ENCODE data around the gene PTPRN2. TPM values are rescaled to one million over a fixed set of nuclear protein-coding genes. Genes with fewer than 3 reads are reported as not detected.

Gene PTPRN2
- total and polyA plus RNA-seq, 2 of the 8 experiments (the other 6 are each of a cell fraction or from before 2014, with no cell fraction given) = 2.6 to 4.5 TPM

GRCh38 chr7:158495786-158496185 is 91.8 kb downstream of the PTPRN2 start:
- Histone ChIP-seq H4K20me1 (replicated peaks in 1 of 2; ENCODE audit: control insufficient read depth in 1 of 2, insufficient read depth in 2 of 2, low read length in 2 of 2) (no peaks in the 10 kb centered on the region), H2BK15ac (ENCODE audit: low read length) (no peak overlapping the region), H3K23me2 (ENCODE audit: low read depth, low read length) (peaks cover 3% of the 10 kb centered on the region; the same call in 1 of the 2 replicates), H3K27ac (ENCODE audit: low read depth, low read length) (no peak overlapping the region), H3K79me1 (ENCODE audit: low read depth, low read length) (0 out of 2 replicates have a peak, but pooled peaks cover 2% of the 10 kb centered on the region), H3K4ac (replicated peaks; ENCODE audit: insufficient read length, low read depth, low read length) (no peak overlapping the region), H3K56ac (replicated peaks; ENCODE audit: insufficient read length, low read depth, low read length) (peak overlapping the region; percentile 52), H3K9ac (replicated peaks in 1 of 4; ENCODE audit: extremely low read depth in 1 of 4, low read depth in 3 of 4, low read length in 3 of 4) (no peak overlapping the region), H2AK5ac (ENCODE audit: low read depth, low read length) (no peak overlapping the region), H3K4me3 (ENCODE audit: extremely low read depth in 1 of 4, insufficient read depth in 2 of 4, low read depth in 3 of 4, low read length in 4 of 4) (peak overlapping the region in 2 of 4 experiments; percentile 14 to 49; a peak in 3 of 8 replicates), H3K4me1 (replicated peaks in 1 of 4; ENCODE audit: control insufficient read depth in 3 of 4, insufficient read depth in 4 of 4, low read length in 3 of 4) (peaks cover 6 to 28% (median 22%) of the 10 kb centered on the region in 4 experiments), H3K9me3 (ENCODE audit: insufficient read depth in 2 of 2, low read depth in 1 of 2, low read length in 1 of 2) (no peaks in the 10 kb centered on the region), H4K8ac (ENCODE audit: extremely low read depth, insufficient read depth, low read length) (no peak overlapping the region), H3K79me2 (ENCODE audit: control insufficient read depth in 1 of 2, insufficient read depth in 2 of 2, low read length in 2 of 2) (no peaks in the 10 kb centered on the region), H3K36me3 (ENCODE audit: control insufficient read depth in 2 of 4, insufficient read depth in 4 of 4, low read length in 3 of 4) (no peaks in the 10 kb centered on the region), H3K18ac (ENCODE audit: extremely low read depth, low read length) (peak overlapping the region; percentile 56), H2AFZ (ENCODE audit: low read length) (no peak overlapping the region), H3K4me2 (ENCODE audit: insufficient read depth in 1 of 2, low read depth in 2 of 2, low read length in 2 of 2) (peak overlapping the region; percentile 53 to 70), H3K14ac (ENCODE audit: insufficient read length) (no peak overlapping the region), H2BK20ac (ENCODE audit: low read length) (no peak overlapping the region), H2BK5ac (ENCODE audit: low read depth, low read length) (peak overlapping the region; percentile 75; the same call in 1 of the 2 replicates), H2BK120ac (replicated peaks; ENCODE audit: low read depth, low read length) (no peak overlapping the region), H3K27me3 (replicated peaks in 1 of 4; ENCODE audit: control insufficient read depth in 3 of 4, extremely low read depth in 1 of 4, insufficient read depth in 3 of 4, low read length in 3 of 4) (no peaks in the 10 kb centered on the region), H2BK12ac (ENCODE audit: low read depth, low read length) (no peak overlapping the region), H3K23ac (ENCODE audit: insufficient read length) (no peak overlapping the region), H4K5ac (ENCODE audit: insufficient read length, low read depth, low read length) (peak overlapping the region; percentile 41), H4K91ac (replicated peaks; ENCODE audit: insufficient read length, low read length) (no peak overlapping the region)
- FAIRE-seq (peak; percentile 69), DNase-seq (ENCODE audit: low read depth in 1 of 2, low spot score in 2 of 2) (peak; percentile 43 to 69)
- WGBS, 2 experiments (ENCODE audit: extremely low coverage in 1 of 2, insufficient coverage in 1 of 2, insufficient read length in 1 of 2, insufficient replicate concordance in 2 of 2, low coverage in 1 of 2, low lambda C conversion rate in 2 of 2, missing lambda C conversion rate in 1 of 2) = 6% methylated on average over 6 of the region's 6 CpGs; no CpG with 5 or more reads in 1 of the 2 experiments
- ChIA-PET POLR2A (ENCODE audit: partially characterized antibody) (interaction anchor here (1.0 to 1.7 kb wide), 2 partner anchors 18 to 29 kb away, joined by 3 to 4 read pairs; no protein-coding TSS in a partner anchor), CTCF (ENCODE audit: partially characterized antibody) (interaction anchor here (0.9 to 1.6 kb wide), 6 partner anchors 8 to 100 kb away, joined by 3 to 6 read pairs (median 4); no protein-coding TSS in a partner anchor)
- TF ChIP-seq CTBP2 (IDR thresholded peaks at IDR 0.05; ENCODE audit: borderline replicate concordance, insufficient read depth, insufficient read length, low read length) (no peak), CTCF (IDR thresholded peaks at IDR 0.05; ENCODE audit: control extremely low read depth in 1 of 3, insufficient read depth in 1 of 3, low read depth in 1 of 3, low read length in 3 of 3) (peak; percentile 42 to 63 (median 43)), SRF (IDR thresholded peaks at IDR 0.05; ENCODE audit: low read depth, low read length) (no peak), RXRA (IDR thresholded peaks at IDR 0.05; ENCODE audit: insufficient read depth, low read depth, low read length) (no peak), SP1 (IDR thresholded peaks at IDR 0.05; ENCODE audit: low read depth, low read length) (no peak), RAD21 (IDR thresholded peaks at IDR 0.05 in 1 of 2, conservative IDR thresholded peaks at IDR 0.05 in 1 of 2; ENCODE audit: low read depth in 2 of 2, low read length in 2 of 2) (peak; percentile 65 to 70), TAF1 (IDR thresholded peaks at IDR 0.05; ENCODE audit: low read depth, low read length) (peak; percentile 21; the same call in 1 of the 2 replicates), HDAC2 (IDR thresholded peaks at IDR 0.05; ENCODE audit: borderline replicate concordance in 1 of 2, low read depth in 2 of 2, low read length in 2 of 2) (no peak), CEBPB (IDR thresholded peaks at IDR 0.05; ENCODE audit: low read depth, low read length) (no peak), EGR1 (IDR thresholded peaks at IDR 0.05; ENCODE audit: borderline replicate concordance, low read depth, low read length) (no peak)

Measured in H1 (cell line).